LNCaP clone FGC (cell line): ENCODE data around the gene ANKRD55.
"Not testable (repeated sequence)": the region's sequence is repeated elsewhere in the genome, so short reads cannot be mapped to it uniquely, and the experiment has no call there.

Source experiments
- DNase-seq: peaks from one replicate; pipeline ENCODE4 v3.0.0-alpha.2; 2011; ENCODE audit warnings: low read depth
- H3K4me3 ChIP-seq: 2 replicates; pipeline ENCODE4 v1.5.1; 2011; ENCODE audit warnings: mild to moderate bottlenecking, low read depth, low read length, control low read depth
- CTCF ChIP-seq: IDR thresholded peaks from 2 replicates; pipeline ENCODE4 v1.5.1; 2012; ENCODE audit warnings: mild to moderate bottlenecking; ENCODE audit not compliant: control insufficient read depth, insufficient read depth; ENCODE audit errors: extremely low read depth

ANKRD55 gene

GRCh38 chr5:56105511-56106291 lies 127.4 kb downstream of the ANKRD55 start:
- no peak overlapping the region for H3K4me3 ChIP-seq
- DNase-seq, result no peak
- no peak for TF ChIP-seq CTCF

GRCh38 chr5:56102889-56103288 lies 130.2 kb downstream of the ANKRD55 start:
- DNase-seq, result no peak
- TF ChIP-seq CTCF, result no peak
- H3K4me3 ChIP-seq, result no peak overlapping the region

GRCh38 chr5:56102207-56102606 lies 130.9 kb downstream of the ANKRD55 start:
- H3K4me3 ChIP-seq, DNase-seq: not testable (repeated sequence)

GRCh38 chr5:56101180-56101579 lies 131.9 kb downstream of the ANKRD55 start:
- no peak for DNase-seq
- H3K4me3 ChIP-seq, result no peak overlapping the region
- no peak for TF ChIP-seq CTCF

GRCh38 chr5:56100439-56101176 lies 132.5 kb downstream of the ANKRD55 start:
- no peak overlapping the region for H3K4me3 ChIP-seq
- TF ChIP-seq CTCF, result no peak
- DNase-seq, result no peak

- no peak for TF ChIP-seq CTCF
- H3K4me3 ChIP-seq, result no peak overlapping the region
- DNase-seq, result peak; percentile 19
Measured at GRCh38 chr5:56099346-56099745, 133.8 kb downstream of the ANKRD55 start.

- peak; percentile 21 for DNase-seq
- TF ChIP-seq CTCF, result no peak
- H3K4me3 ChIP-seq, result peak overlapping the region; percentile 38
Measured at GRCh38 chr5:56097055-56097454, 136.1 kb downstream of the ANKRD55 start.
